Panc1 (cell line): Measurements from ENCODE around the gene RNF19B. TPM values are rescaled to one million over a fixed set of nuclear protein-coding genes. Genes with fewer than 3 reads are reported as not detected.

Source experiments
- ATAC-seq: fragments of 200-7000 bp; cut with Tn5 transposase; 2 replicates; pipeline ENCODE4 v1.9.1; 2020; ENCODE audit warnings: mild to moderate bottlenecking, moderate library complexity
- BruUV-seq: library from RNA; stranded (reverse); fragments of 400-500 nt; replicated peaks from 2 replicates; lab custom pipeline; 2021; lab: Mats Ljungman, UMichigan
- CTCF ChIA-PET: fragments of 300-600 bp; sonication (Branson Sonifier 250); formaldehyde crosslinking; loops from one replicate; lab custom pipeline; 2022; ENCODE audit warnings: antibody characterized with exemption; lab: Charles Lee
- POLR2A ChIA-PET: fragments of 300-600 bp; sonication (Branson Sonifier 250); formaldehyde crosslinking; loops from one replicate; lab custom pipeline; 2022; ENCODE audit warnings: antibody characterized with exemption; lab: Charles Lee
- DNase-seq: peaks from one replicate; pipeline ENCODE4 v3.0.0-alpha.2; 2010; ENCODE audit warnings: low read depth, low spot score
- H3K27ac ChIP-seq: 2 replicates; pipeline ENCODE4 v1.5.1; 2011; ENCODE audit warnings: mild to moderate bottlenecking, low read length, inconsistent platforms
- H3K27me3 ChIP-seq: fragments of 200-500 bp; sonication (Bioruptor generic); 2 replicates; pipeline ENCODE4 v1.6.0; 2014; ENCODE audit warnings: low read length, inconsistent platforms; ENCODE audit not compliant: control insufficient read depth, insufficient read depth
- H3K36me3 ChIP-seq: fragments of 200-500 bp; sonication (Bioruptor generic); 2 replicates; pipeline ENCODE4 v1.5.1; 2014; ENCODE audit warnings: inconsistent platforms, mild to moderate bottlenecking, low read length, moderate library complexity; ENCODE audit not compliant: control insufficient read depth, insufficient read depth
- H3K4me1 ChIP-seq: 2 replicates; pipeline ENCODE4 v1.5.1; 2011; ENCODE audit warnings: inconsistent platforms, mild to moderate bottlenecking, low read length, moderate library complexity; ENCODE audit not compliant: control insufficient read depth, insufficient read depth
- H3K4me3 ChIP-seq, 2 experiments: 2 replicates each; pipeline ENCODE4 v1.5.1; 2011 to 2012; ENCODE audit warnings: low read depth in 2 of 2, low read length in 2 of 2, mild to moderate bottlenecking in 2 of 2, inconsistent platforms in 1 of 2, moderate library complexity in 1 of 2
- H3K9me3 ChIP-seq: fragments of 200-500 bp; sonication (Bioruptor generic); 2 replicates; pipeline ENCODE4 v1.5.1; 2014; ENCODE audit warnings: low read depth, mild to moderate bottlenecking, inconsistent platforms, low read length, moderate library complexity; ENCODE audit not compliant: control insufficient read depth, insufficient read depth
- POLR2AphosphoS5 ChIP-seq: IDR thresholded peaks from 2 replicates; pipeline ENCODE4 v1.6.1; 2012; ENCODE audit warnings: mild to moderate bottlenecking, low read depth, low read length, moderate library complexity
- SIN3A ChIP-seq: IDR thresholded peaks from 2 replicates; pipeline ENCODE4 v1.6.1; 2012; ENCODE audit warnings: low read depth, mild to moderate bottlenecking, low read length, moderate library complexity, borderline replicate concordance; ENCODE audit not compliant: insufficient read depth
- TCF7L2 ChIP-seq: IDR thresholded peaks from 2 replicates; pipeline ENCODE4 v1.6.1; 2011; ENCODE audit warnings: mild to moderate bottlenecking, low read depth, low read length, inconsistent platforms
- in situ Hi-C: cut with HindIII; loops from 2 replicates; pipeline ENCODE4 v1.10.0; 2016; ENCODE audit warnings: low sequenced_read_pairs, low pct_unique_long_range_greater_than_20kb
- intact Hi-C: fragments of 100-400 bp; cut with micrococcal nuclease; formaldehyde crosslinking; loops from one replicate; pipeline ENCODE4 v1.10.0; 2022; ENCODE audit not compliant: unreplicated experiment
- total RNA-seq: library from RNA; stranded (reverse); gene quantifications from one replicate; pipeline ENCODE4 v1.2.1, GENCODE V29; 2021; ENCODE audit not compliant: unreplicated experiment
- TF ChIP-seq, protein P1 (sequence below), 2 experiments: IDR thresholded peaks; 2 replicates each; pipeline ENCODE4 v1.6.1; 2011 to 2012; ENCODE audit warnings: low read depth in 2 of 2, control low read depth in 1 of 2, low read length in 1 of 2, mild to moderate bottlenecking in 1 of 2, moderate library complexity in 1 of 2; ENCODE audit not compliant: insufficient read depth in 1 of 2
- TF ChIP-seq, protein P2 (sequence below): fragments of 450-650 bp; IDR thresholded peaks from 2 replicates; pipeline ENCODE4 v1.5.1; 2017; ENCODE audit warnings: mild to moderate bottlenecking

Gene RNF19B
- total RNA-seq, 1 experiment from 2014 or later, result 29.1 TPM

DNA sequence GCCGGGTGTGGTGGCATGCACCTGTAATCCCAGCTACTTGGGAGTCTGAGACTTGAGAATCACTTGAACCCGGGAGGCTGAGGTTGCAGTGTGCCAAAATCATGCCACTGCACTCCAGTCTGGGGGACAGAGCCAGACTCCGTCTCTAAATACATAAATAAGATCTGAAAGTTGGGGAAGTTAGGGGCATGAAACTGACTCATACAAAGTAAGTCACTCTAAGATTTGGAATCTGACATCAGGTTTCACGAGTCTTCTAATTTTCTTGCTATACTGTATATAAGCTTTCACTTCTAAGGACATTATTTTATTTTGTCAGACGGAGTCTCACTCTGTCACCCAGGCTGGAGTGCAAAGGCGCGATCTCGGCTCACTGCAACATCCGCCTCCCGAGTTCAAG, 30.1 kb downstream of the RNF19B start:
- H3K27ac ChIP-seq, result no peak overlapping the region
- POLR2A ChIA-PET, result interaction anchor here (1.3 kb wide), 1 partner anchor 40 kb away, joined by 3 read pairs; no protein-coding TSS in a partner anchor
- H3K27me3 ChIP-seq, result no peaks in the 10 kb centered on the region
- H3K4me3 ChIP-seq, result no peak overlapping the region
- ATAC-seq (no peak), DNase-seq (no peak)
- peaks cover 4% of the 10 kb centered on the region; the same call in 1 of the 2 replicates for H3K4me1 ChIP-seq
- intact Hi-C loops (loop anchor here (5.0 kb wide), 2 partner anchors 73 to 153 kb away; no protein-coding TSS in a partner anchor), in situ Hi-C loops (no loop called here)
- no peaks in the 10 kb centered on the region for H3K9me3 ChIP-seq
- TF ChIP-seq, protein P1, sequence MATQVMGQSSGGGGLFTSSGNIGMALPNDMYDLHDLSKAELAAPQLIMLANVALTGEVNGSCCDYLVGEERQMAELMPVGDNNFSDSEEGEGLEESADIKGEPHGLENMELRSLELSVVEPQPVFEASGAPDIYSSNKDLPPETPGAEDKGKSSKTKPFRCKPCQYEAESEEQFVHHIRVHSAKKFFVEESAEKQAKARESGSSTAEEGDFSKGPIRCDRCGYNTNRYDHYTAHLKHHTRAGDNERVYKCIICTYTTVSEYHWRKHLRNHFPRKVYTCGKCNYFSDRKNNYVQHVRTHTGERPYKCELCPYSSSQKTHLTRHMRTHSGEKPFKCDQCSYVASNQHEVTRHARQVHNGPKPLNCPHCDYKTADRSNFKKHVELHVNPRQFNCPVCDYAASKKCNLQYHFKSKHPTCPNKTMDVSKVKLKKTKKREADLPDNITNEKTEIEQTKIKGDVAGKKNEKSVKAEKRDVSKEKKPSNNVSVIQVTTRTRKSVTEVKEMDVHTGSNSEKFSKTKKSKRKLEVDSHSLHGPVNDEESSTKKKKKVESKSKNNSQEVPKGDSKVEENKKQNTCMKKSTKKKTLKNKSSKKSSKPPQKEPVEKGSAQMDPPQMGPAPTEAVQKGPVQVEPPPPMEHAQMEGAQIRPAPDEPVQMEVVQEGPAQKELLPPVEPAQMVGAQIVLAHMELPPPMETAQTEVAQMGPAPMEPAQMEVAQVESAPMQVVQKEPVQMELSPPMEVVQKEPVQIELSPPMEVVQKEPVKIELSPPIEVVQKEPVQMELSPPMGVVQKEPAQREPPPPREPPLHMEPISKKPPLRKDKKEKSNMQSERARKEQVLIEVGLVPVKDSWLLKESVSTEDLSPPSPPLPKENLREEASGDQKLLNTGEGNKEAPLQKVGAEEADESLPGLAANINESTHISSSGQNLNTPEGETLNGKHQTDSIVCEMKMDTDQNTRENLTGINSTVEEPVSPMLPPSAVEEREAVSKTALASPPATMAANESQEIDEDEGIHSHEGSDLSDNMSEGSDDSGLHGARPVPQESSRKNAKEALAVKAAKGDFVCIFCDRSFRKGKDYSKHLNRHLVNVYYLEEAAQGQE (IDR thresholded peaks at IDR 0.05; ENCODE audit: insufficient read depth in 1 of 2, low read depth in 2 of 2, low read length in 1 of 2), result no peak
- TF ChIP-seq SIN3A (no peak), POLR2AphosphoS5 (no peak), TCF7L2 (no peak)
- TF ChIP-seq, protein P2, sequence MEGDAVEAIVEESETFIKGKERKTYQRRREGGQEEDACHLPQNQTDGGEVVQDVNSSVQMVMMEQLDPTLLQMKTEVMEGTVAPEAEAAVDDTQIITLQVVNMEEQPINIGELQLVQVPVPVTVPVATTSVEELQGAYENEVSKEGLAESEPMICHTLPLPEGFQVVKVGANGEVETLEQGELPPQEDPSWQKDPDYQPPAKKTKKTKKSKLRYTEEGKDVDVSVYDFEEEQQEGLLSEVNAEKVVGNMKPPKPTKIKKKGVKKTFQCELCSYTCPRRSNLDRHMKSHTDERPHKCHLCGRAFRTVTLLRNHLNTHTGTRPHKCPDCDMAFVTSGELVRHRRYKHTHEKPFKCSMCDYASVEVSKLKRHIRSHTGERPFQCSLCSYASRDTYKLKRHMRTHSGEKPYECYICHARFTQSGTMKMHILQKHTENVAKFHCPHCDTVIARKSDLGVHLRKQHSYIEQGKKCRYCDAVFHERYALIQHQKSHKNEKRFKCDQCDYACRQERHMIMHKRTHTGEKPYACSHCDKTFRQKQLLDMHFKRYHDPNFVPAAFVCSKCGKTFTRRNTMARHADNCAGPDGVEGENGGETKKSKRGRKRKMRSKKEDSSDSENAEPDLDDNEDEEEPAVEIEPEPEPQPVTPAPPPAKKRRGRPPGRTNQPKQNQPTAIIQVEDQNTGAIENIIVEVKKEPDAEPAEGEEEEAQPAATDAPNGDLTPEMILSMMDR, result no peak
- BruUV-seq, result no TSS peak
- CTCF ChIA-PET, result interaction anchor here (1.5 to 1.8 kb wide), 2 partner anchors 72 to 152 kb away, joined by 7 to 8 read pairs; no protein-coding TSS in a partner anchor
- peaks cover 4% of the 10 kb centered on the region; the same call in 1 of the 2 replicates for H3K36me3 ChIP-seq

DNA sequence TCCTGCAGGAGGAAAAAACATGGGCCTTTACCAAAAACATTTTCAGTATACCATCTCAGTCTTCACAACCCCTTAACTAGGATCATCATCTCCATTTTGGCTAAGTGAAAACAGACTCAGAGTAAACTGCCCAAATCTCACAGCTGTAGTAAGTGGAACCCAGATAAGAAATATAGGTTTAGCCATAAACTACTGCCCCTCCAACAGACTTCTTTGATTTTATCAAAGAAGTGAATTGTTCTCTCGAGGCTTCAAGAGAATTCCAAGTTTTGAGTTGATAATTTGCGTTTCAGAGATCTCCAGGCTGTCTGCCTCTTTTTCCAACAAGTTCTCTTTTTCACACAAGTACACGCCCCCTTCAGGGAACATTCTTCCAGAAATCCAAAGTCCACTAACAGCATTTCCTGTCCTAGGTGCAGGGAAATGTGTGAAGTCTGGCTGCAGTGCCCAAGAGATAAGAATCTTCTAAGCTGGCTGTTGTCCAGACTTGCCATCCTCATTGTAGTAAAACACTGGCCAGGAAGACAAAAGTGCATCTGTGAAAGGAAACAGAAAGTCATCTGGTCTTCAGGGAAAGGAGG, 30.8 kb downstream of the RNF19B start:
- no peak for TF ChIP-seq TCF7L2
- TF ChIP-seq SIN3A, result no peak
- TF ChIP-seq, protein P2, result peak; percentile 53; the same call in 1 of the 2 replicates
- TF ChIP-seq POLR2AphosphoS5, result no peak
- ChIA-PET CTCF (interaction anchor here (0.9 to 1.8 kb wide), 3 partner anchors 73 to 152 kb away, joined by 4 to 8 read pairs (median 7); no protein-coding TSS in a partner anchor), POLR2A (interaction anchor here (1.3 kb wide), 1 partner anchor 39 kb away, joined by 3 read pairs; no protein-coding TSS in a partner anchor)
- Histone ChIP-seq H3K36me3 (peaks cover 4% of the 10 kb centered on the region; the same call in 1 of the 2 replicates), H3K27me3 (no peaks in the 10 kb centered on the region), H3K9me3 (no peaks in the 10 kb centered on the region), H3K4me3 (no peak overlapping the region), H3K27ac (no peak overlapping the region), H3K4me1 (peaks cover 4% of the 10 kb centered on the region; the same call in 1 of the 2 replicates)
- BruUV-seq, result no TSS peak
- in situ Hi-C loops, result no loop called here
- intact Hi-C loops, result loop anchor here (2.0 to 5.0 kb wide), 3 partner anchors 73 to 153 kb away; no protein-coding TSS in a partner anchor
- DNase-seq (peak; percentile 20), ATAC-seq (peak; percentile 46)
